ENCODE results near the gene UQCC5.

DNA sequence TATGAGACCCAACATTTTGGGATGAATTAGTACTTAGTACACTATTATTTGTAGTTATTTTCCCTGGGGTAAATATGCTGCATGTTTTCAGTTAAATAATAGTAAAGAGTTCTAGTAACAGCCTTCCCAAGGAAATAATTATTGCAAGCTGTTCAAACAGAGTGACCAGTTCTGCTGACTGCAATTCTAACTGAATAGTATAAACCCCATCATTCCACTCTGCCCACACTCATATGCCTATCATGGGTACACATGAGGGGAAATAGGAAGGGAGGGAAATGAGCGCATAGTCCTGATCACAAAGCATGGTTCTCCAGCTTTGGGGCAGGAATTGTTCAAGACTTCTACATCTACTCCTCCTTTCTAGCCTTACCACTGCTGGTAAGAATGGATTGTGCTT lies 18.7 kb downstream of the UQCC5 start:
- TF ChIP-seq, protein P1, sequence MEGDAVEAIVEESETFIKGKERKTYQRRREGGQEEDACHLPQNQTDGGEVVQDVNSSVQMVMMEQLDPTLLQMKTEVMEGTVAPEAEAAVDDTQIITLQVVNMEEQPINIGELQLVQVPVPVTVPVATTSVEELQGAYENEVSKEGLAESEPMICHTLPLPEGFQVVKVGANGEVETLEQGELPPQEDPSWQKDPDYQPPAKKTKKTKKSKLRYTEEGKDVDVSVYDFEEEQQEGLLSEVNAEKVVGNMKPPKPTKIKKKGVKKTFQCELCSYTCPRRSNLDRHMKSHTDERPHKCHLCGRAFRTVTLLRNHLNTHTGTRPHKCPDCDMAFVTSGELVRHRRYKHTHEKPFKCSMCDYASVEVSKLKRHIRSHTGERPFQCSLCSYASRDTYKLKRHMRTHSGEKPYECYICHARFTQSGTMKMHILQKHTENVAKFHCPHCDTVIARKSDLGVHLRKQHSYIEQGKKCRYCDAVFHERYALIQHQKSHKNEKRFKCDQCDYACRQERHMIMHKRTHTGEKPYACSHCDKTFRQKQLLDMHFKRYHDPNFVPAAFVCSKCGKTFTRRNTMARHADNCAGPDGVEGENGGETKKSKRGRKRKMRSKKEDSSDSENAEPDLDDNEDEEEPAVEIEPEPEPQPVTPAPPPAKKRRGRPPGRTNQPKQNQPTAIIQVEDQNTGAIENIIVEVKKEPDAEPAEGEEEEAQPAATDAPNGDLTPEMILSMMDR (IDR thresholded peaks at IDR 0.05) = no peak
- TF ChIP-seq POLR2A (IDR thresholded peaks at IDR 0.05) = no peak

Measured in lower leg skin (tissue), 3 donors.